GM12878 (cell line): ENCODE results near the gene SAP130. TPM values are rescaled to one million over a fixed set of nuclear protein-coding genes. Genes with fewer than 3 reads are reported as not detected.

ENCODE experiments used
- ATAC-seq: fragments of 200-7000 bp; cut with Tn5 transposase; 3 replicates; pipeline ENCODE4 v1.9.1; 2020; ENCODE audit warnings: mild to moderate bottlenecking, moderate library complexity
- BruUV-seq: library from RNA; stranded (reverse); fragments of 400-500 nt; replicated peaks from 2 replicates; lab custom pipeline; 2021; lab: Mats Ljungman, UMichigan
- CTCF ChIA-PET: fragments of 300-600 bp; sonication (Branson Sonifier 250); formaldehyde crosslinking; extraction: SDS; loops from one replicate; lab custom pipeline; 2021; ENCODE audit warnings: inconsistent platforms; lab: Yijun Ruan, JAX
- POLR2A ChIA-PET: fragments of 350-600 bp; formaldehyde crosslinking; extraction: SDS; loops from one replicate; lab custom pipeline; 2021; ENCODE audit warnings: inconsistent platforms; lab: Charles Lee
- RAD21 ChIA-PET: fragments of 300-600 bp; sonication (Branson Sonifier 250); formaldehyde crosslinking; loops from one replicate; lab custom pipeline; 2023; ENCODE audit warnings: antibody characterized with exemption; ENCODE audit not compliant: unreplicated experiment; lab: Charles Lee
- SMC1A ChIA-PET: fragments of 300-600 bp; sonication (Branson Sonifier 250); formaldehyde crosslinking; loops from one replicate; lab custom pipeline; 2023; ENCODE audit not compliant: unreplicated experiment, uncharacterized antibody; lab: Charles Lee
- DNase-seq: peaks from one replicate; pipeline ENCODE4 v3.0.0-alpha.2; 2011; ENCODE audit warnings: low read depth, low spot score
- FAIRE-seq: peaks from 3 replicates; lab custom pipeline; 2011; peaks lifted over from hg19 to GRCh38; lab: Jason Lieb, UNC
- H2AFZ ChIP-seq: 2 replicates; pipeline ENCODE4 v1.6.0; 2011; ENCODE audit warnings: low read depth, low read length, control low read depth; ENCODE audit not compliant: control insufficient read depth
- H3K27ac ChIP-seq: 2 replicates; pipeline ENCODE4 v1.5.1; 2011; ENCODE audit warnings: control low read depth; ENCODE audit not compliant: control insufficient read depth, insufficient read depth
- H3K27me3 ChIP-seq, 2 experiments: replicated peaks in 1 of 2; 2 replicates each; pipeline versions ENCODE4 v1.6.0 to v1.6.1; 2011; ENCODE audit warnings: low read length in 1 of 2; ENCODE audit not compliant: control insufficient read depth in 2 of 2, insufficient read depth in 2 of 2
- H3K36me3 ChIP-seq, 2 experiments: 2 replicates each; pipeline ENCODE4 v1.5.1; 2011; ENCODE audit warnings: low read length in 1 of 2; ENCODE audit not compliant: control insufficient read depth in 2 of 2, insufficient read depth in 2 of 2
- H3K4me1 ChIP-seq: 2 replicates; pipeline ENCODE4 v1.6.1; 2011; ENCODE audit warnings: mild to moderate bottlenecking, low read length, moderate library complexity, mixed read lengths; ENCODE audit not compliant: control insufficient read depth, insufficient read depth
- H3K4me2 ChIP-seq: 2 replicates; pipeline ENCODE4 v1.6.0; 2011; ENCODE audit warnings: control low read depth; ENCODE audit not compliant: control insufficient read depth, insufficient read depth
- H3K4me3 ChIP-seq: fragments of 200-600 bp; sonication (generic); 2 replicates; pipeline ENCODE4 v1.5.1; 2016
- H3K79me2 ChIP-seq: 2 replicates; pipeline ENCODE4 v1.6.0; 2011; ENCODE audit warnings: low read length; ENCODE audit not compliant: control insufficient read depth, insufficient read depth
- H3K9ac ChIP-seq: 2 replicates; pipeline ENCODE4 v1.8.0; 2011; ENCODE audit warnings: low read length, control low read depth, mixed read lengths; ENCODE audit not compliant: control insufficient read depth, insufficient read depth
- H3K9me3 ChIP-seq: replicated peaks from 3 replicates; pipeline ENCODE4 v1.5.1; 2011; ENCODE audit warnings: mild to moderate bottlenecking, low read length; ENCODE audit not compliant: control insufficient read depth, insufficient read depth
- H4K20me1 ChIP-seq: 2 replicates; pipeline ENCODE4 v1.6.0; 2011; ENCODE audit not compliant: control insufficient read depth, insufficient read depth
- CHD1 ChIP-seq: IDR thresholded peaks from 2 replicates; pipeline ENCODE4 v1.6.1; 2012; ENCODE audit warnings: low read depth, low read length, improper control_type of control experiment
- EP300 ChIP-seq, 2 experiments: fragments of 150-350 bp in 1 of 2; IDR thresholded peaks; 2 replicates each; pipeline ENCODE4 v1.6.1; 2011 to 2012; ENCODE audit warnings: low read depth in 2 of 2, low read length in 2 of 2, borderline replicate concordance in 1 of 2, improper control_type of control experiment in 1 of 2, inconsistent platforms in 1 of 2; ENCODE audit not compliant: control insufficient read depth in 1 of 2
- IKZF1 ChIP-seq: fragments of 450-650 bp; conservative IDR thresholded peaks from 2 replicates; pipeline ENCODE4 v1.6.1; 2017; ENCODE audit warnings: antibody characterized with exemption, mild to moderate bottlenecking
- JUND ChIP-seq: IDR thresholded peaks from 2 replicates; pipeline ENCODE4 v1.6.1; 2012; ENCODE audit warnings: low read depth, mild to moderate bottlenecking, low read length, improper control_type of control experiment, moderate library complexity
- MEF2A ChIP-seq: IDR thresholded peaks from 2 replicates; pipeline ENCODE4 v1.6.1; 2011; ENCODE audit warnings: low read depth, mild to moderate bottlenecking, low read length, moderate library complexity; ENCODE audit not compliant: insufficient read depth
- NFIC ChIP-seq: IDR thresholded peaks from 2 replicates; pipeline ENCODE4 v1.6.1; 2012; ENCODE audit warnings: low read depth, mild to moderate bottlenecking, inconsistent platforms, low read length, moderate library complexity
- NFYB ChIP-seq: IDR thresholded peaks from 2 replicates; pipeline ENCODE4 v1.6.1; 2011; ENCODE audit warnings: low read depth, mild to moderate bottlenecking, low read length, improper control_type of control experiment, moderate library complexity; ENCODE audit not compliant: insufficient read depth
- NRF1 ChIP-seq: conservative IDR thresholded peaks from 2 replicates; pipeline ENCODE4 v1.6.1; 2011; ENCODE audit warnings: mild to moderate bottlenecking, low read depth, low read length, improper control_type of control experiment
- PAX8 ChIP-seq: fragments of 450-650 bp; IDR thresholded peaks from 2 replicates; pipeline ENCODE4 v1.6.1; 2017; ENCODE audit warnings: mild to moderate bottlenecking, moderate library complexity
- RCOR1 ChIP-seq: conservative IDR thresholded peaks from 2 replicates; pipeline ENCODE4 v1.6.1; 2012; ENCODE audit warnings: low read depth, low read length, improper control_type of control experiment
- RFX5 ChIP-seq: IDR thresholded peaks from 2 replicates; pipeline ENCODE4 v1.6.1; 2011; ENCODE audit warnings: low read depth, low read length, improper control_type of control experiment
- TCF12 ChIP-seq: IDR thresholded peaks from 2 replicates; pipeline ENCODE4 v1.6.1; 2011; ENCODE audit warnings: low read depth, mild to moderate bottlenecking, low read length
- WGBS: methylation state at CpG from one replicate; pipeline ENCODE4 v1.1.6; 2016; ENCODE audit warnings: low lambda C conversion rate; ENCODE audit not compliant: insufficient replicate concordance, insufficient coverage; ENCODE audit errors: missing lambda C conversion rate; 5-methylcytosine and 5-hydroxymethylcytosine counted together
- in situ Hi-C: fragments of 300-500 bp; cut with MboI; formaldehyde crosslinking; loops from 9 replicates; pipeline ENCODE4 v1.14.3; 2018; ENCODE audit warnings: mixed read lengths
- intact Hi-C: fragments of 100-400 bp; cut with micrococcal nuclease; formaldehyde crosslinking; loops from one replicate; pipeline ENCODE4 v1.14.2; 2022; ENCODE audit not compliant: unreplicated experiment
- polyA plus RNA-seq, 11 experiments: library from polyadenylated mRNA; depleted of rRNA in 4 of 11; unstranded in 6 of 11; stranded (reverse) in 5 of 11; fragments of >200 nt; fragmentation: Nextera tagmentation in 4 of 11; fragmentation: Illumina TruSeq in 1 of 11; extraction: Ambion mirVana in 4 of 11; extraction: Trizol in 1 of 11; gene quantifications; 1 replicate in 1 of 11; 2 replicates in 10 of 11; pipeline versions ENCODE4 v1.2.1 to v1.2.3, GENCODE V29; 2011 to 2016; ENCODE audit warnings: inconsistent platforms in 2 of 11, missing spikeins in 2 of 11, low read depth in 1 of 11
- total RNA-seq, 4 experiments: library from RNA; depleted of rRNA in 3 of 4; stranded (reverse); fragments of >200 nt in 3 of 4; fragmentation: Illumina TruSeq in 1 of 4; extraction: Trizol in 1 of 4; gene quantifications; 2 replicates each; pipeline versions ENCODE4 v1.2.1 to v1.2.3, GENCODE V29; 2013 to 2021
- TF ChIP-seq, protein P1 (sequence below), 3 experiments: IDR thresholded peaks in 2 of 3; conservative IDR thresholded peaks in 1 of 3; 2 replicates each; pipeline ENCODE4 v1.5.1; 2011; ENCODE audit warnings: low read depth in 3 of 3, low read length in 3 of 3, mild to moderate bottlenecking in 3 of 3, control low read depth in 2 of 3, moderate library complexity in 2 of 3, inconsistent platforms in 1 of 3, mixed read lengths in 1 of 3; ENCODE audit not compliant: control insufficient read depth in 2 of 3, insufficient read depth in 1 of 3; ENCODE audit errors: extremely low read depth in 1 of 3
- TF ChIP-seq, protein P2 (sequence below): IDR thresholded peaks from 2 replicates; pipeline ENCODE4 v1.6.1; 2012; ENCODE audit warnings: mild to moderate bottlenecking, low read depth, low read length
- TF ChIP-seq, protein P3 (sequence below): fragments of 450-650 bp; IDR thresholded peaks from 2 replicates; pipeline ENCODE4 v1.6.1; 2016; ENCODE audit warnings: mild to moderate bottlenecking

The SAP130 gene
- total and polyA plus RNA-seq, 10 of the 15 experiments (the other 5 are each of a cell fraction or from before 2014, with no cell fraction given) = 5.0 to 26.2 (median 9.9) TPM

DNA sequence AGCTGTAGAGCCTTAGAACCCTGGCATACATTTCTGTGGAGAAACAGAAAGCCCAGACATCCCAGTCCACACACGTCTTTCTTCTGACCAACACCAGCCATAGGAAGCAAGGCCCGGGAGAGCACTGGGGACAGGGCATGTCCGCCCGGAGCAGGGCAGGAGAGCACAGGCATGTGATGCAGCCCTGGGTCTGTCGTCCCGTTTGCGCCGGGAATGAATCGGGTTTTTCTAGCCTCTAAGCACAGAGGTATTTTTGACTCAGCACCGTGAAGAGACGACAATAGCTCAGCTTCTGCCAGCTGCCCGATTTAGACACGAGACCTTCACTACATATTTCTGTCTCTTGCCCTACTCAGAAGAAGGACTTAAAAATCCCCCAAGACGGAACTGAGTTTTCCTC, 134.8 kb downstream of the SAP130 start:
- Histone ChIP-seq H3K9ac (no peak overlapping the region), H3K27ac (no peak overlapping the region), H4K20me1 (no peaks in the 10 kb centered on the region), H3K27me3 (no peaks in the 10 kb centered on the region), H3K9me3 (no peaks in the 10 kb centered on the region), H3K4me2 (no peak overlapping the region), H3K79me2 (no peaks in the 10 kb centered on the region), H3K4me3 (no peak overlapping the region), H3K4me1 (no peaks in the 10 kb centered on the region), H2AFZ (no peak overlapping the region), H3K36me3 (no peaks in the 10 kb centered on the region)
- CTCF ChIA-PET = no interaction called here
- 29% methylated on average over 14 of the region's 14 CpGs for WGBS
- in situ Hi-C loops (no loop called here), intact Hi-C loops (no loop called here)
- SMC1A ChIA-PET = no interaction called here
- no TSS peak for BruUV-seq
- POLR2A ChIA-PET = no interaction called here
- no peak for TF ChIP-seq PAX8
- TF ChIP-seq, protein P1, sequence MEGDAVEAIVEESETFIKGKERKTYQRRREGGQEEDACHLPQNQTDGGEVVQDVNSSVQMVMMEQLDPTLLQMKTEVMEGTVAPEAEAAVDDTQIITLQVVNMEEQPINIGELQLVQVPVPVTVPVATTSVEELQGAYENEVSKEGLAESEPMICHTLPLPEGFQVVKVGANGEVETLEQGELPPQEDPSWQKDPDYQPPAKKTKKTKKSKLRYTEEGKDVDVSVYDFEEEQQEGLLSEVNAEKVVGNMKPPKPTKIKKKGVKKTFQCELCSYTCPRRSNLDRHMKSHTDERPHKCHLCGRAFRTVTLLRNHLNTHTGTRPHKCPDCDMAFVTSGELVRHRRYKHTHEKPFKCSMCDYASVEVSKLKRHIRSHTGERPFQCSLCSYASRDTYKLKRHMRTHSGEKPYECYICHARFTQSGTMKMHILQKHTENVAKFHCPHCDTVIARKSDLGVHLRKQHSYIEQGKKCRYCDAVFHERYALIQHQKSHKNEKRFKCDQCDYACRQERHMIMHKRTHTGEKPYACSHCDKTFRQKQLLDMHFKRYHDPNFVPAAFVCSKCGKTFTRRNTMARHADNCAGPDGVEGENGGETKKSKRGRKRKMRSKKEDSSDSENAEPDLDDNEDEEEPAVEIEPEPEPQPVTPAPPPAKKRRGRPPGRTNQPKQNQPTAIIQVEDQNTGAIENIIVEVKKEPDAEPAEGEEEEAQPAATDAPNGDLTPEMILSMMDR (IDR thresholded peaks at IDR 0.05 in 2 of 3, conservative IDR thresholded peaks at IDR 0.05 in 1 of 3; ENCODE audit: control insufficient read depth in 2 of 3, extremely low read depth in 1 of 3, insufficient read depth in 1 of 3, low read depth in 3 of 3, low read length in 3 of 3) = no peak
- TF ChIP-seq RCOR1 = no peak
- no peak for TF ChIP-seq MEF2A
- TF ChIP-seq, protein P2, sequence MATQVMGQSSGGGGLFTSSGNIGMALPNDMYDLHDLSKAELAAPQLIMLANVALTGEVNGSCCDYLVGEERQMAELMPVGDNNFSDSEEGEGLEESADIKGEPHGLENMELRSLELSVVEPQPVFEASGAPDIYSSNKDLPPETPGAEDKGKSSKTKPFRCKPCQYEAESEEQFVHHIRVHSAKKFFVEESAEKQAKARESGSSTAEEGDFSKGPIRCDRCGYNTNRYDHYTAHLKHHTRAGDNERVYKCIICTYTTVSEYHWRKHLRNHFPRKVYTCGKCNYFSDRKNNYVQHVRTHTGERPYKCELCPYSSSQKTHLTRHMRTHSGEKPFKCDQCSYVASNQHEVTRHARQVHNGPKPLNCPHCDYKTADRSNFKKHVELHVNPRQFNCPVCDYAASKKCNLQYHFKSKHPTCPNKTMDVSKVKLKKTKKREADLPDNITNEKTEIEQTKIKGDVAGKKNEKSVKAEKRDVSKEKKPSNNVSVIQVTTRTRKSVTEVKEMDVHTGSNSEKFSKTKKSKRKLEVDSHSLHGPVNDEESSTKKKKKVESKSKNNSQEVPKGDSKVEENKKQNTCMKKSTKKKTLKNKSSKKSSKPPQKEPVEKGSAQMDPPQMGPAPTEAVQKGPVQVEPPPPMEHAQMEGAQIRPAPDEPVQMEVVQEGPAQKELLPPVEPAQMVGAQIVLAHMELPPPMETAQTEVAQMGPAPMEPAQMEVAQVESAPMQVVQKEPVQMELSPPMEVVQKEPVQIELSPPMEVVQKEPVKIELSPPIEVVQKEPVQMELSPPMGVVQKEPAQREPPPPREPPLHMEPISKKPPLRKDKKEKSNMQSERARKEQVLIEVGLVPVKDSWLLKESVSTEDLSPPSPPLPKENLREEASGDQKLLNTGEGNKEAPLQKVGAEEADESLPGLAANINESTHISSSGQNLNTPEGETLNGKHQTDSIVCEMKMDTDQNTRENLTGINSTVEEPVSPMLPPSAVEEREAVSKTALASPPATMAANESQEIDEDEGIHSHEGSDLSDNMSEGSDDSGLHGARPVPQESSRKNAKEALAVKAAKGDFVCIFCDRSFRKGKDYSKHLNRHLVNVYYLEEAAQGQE = no peak
- TF ChIP-seq CHD1 = no peak
- TF ChIP-seq NFYB = no peak
- no peak for TF ChIP-seq NRF1
- TF ChIP-seq IKZF1 = no peak
- TF ChIP-seq, protein P3, sequence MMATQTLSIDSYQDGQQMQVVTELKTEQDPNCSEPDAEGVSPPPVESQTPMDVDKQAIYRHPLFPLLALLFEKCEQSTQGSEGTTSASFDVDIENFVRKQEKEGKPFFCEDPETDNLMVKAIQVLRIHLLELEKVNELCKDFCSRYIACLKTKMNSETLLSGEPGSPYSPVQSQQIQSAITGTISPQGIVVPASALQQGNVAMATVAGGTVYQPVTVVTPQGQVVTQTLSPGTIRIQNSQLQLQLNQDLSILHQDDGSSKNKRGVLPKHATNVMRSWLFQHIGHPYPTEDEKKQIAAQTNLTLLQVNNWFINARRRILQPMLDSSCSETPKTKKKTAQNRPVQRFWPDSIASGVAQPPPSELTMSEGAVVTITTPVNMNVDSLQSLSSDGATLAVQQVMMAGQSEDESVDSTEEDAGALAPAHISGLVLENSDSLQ = no peak
- no peak for TF ChIP-seq EP300 (IDR thresholded peaks at IDR 0.05; ENCODE audit: borderline replicate concordance in 1 of 2, control insufficient read depth in 1 of 2, low read depth in 2 of 2, low read length in 2 of 2)
- TF ChIP-seq TCF12 = no peak
- no peak for TF ChIP-seq NFIC
- TF ChIP-seq JUND = no peak
- no peak for TF ChIP-seq RFX5
- ATAC-seq (no peak), FAIRE-seq (no peak), DNase-seq (no peak)
- RAD21 ChIA-PET = no interaction called here
